H1 (cell line): Measurements from ENCODE around the gene SCAMP4. TPM values are rescaled to one million over a fixed set of nuclear protein-coding genes. Genes with fewer than 3 reads are reported as not detected.

ENCODE experiments used
- CTCF ChIA-PET: fragments of 300-600 bp; sonication (Branson Sonifier 250); formaldehyde crosslinking; loops from one replicate; lab custom pipeline; 2021; ENCODE audit not compliant: partially characterized antibody; lab: Charles Lee
- POLR2A ChIA-PET: fragments of 300-600 bp; sonication (Branson Sonifier 250); formaldehyde crosslinking; loops from one replicate; lab custom pipeline; 2021; ENCODE audit warnings: inconsistent platforms; ENCODE audit not compliant: partially characterized antibody; lab: Charles Lee
- DNase-seq, 2 experiments: peaks; one replicate each; pipeline versions ENCODE4 v3.0.0 to v3.0.0-alpha.2; 2010 to 2022; ENCODE audit warnings: low spot score in 2 of 2, low read depth in 1 of 2, mixed read lengths in 1 of 2
- FAIRE-seq: peaks from 2 replicates; lab custom pipeline; 2011; peaks lifted over from hg19 to GRCh38; lab: Jason Lieb, UNC
- H2AFZ ChIP-seq: 2 replicates; pipeline ENCODE4 v1.8.1; 2012; ENCODE audit warnings: low read length, inconsistent platforms
- H2AK5ac ChIP-seq: 2 replicates; pipeline ENCODE4 v1.6.1; 2013; ENCODE audit warnings: low read depth, low read length
- H2BK120ac ChIP-seq: replicated peaks from 2 replicates; pipeline ENCODE3; 2013; ENCODE audit warnings: low read depth, low read length, inconsistent platforms
- H2BK12ac ChIP-seq: 2 replicates; pipeline ENCODE4 v1.6.1; 2013; ENCODE audit warnings: low read depth, low read length
- H2BK15ac ChIP-seq: 2 replicates; pipeline ENCODE4 v1.6.1; 2013; ENCODE audit warnings: low read length
- H2BK20ac ChIP-seq: 2 replicates; pipeline ENCODE4 v1.6.1; 2013; ENCODE audit warnings: low read length
- H2BK5ac ChIP-seq: 2 replicates; pipeline ENCODE4 v1.6.1; 2013; ENCODE audit warnings: low read depth, low read length
- H3K14ac ChIP-seq: 2 replicates; pipeline ENCODE4 v1.6.1; 2013; ENCODE audit warnings: inconsistent platforms; ENCODE audit not compliant: insufficient read length
- H3K18ac ChIP-seq: 2 replicates; pipeline ENCODE4 v1.6.1; 2013; ENCODE audit warnings: low read length; ENCODE audit errors: extremely low read depth
- H3K23ac ChIP-seq: 2 replicates; pipeline ENCODE4 v1.6.1; 2013; ENCODE audit warnings: inconsistent platforms; ENCODE audit not compliant: insufficient read length
- H3K23me2 ChIP-seq: 2 replicates; pipeline ENCODE4 v1.6.1; 2013; ENCODE audit warnings: low read depth, low read length
- H3K27ac ChIP-seq: 2 replicates; pipeline ENCODE4 v1.6.1; 2011; ENCODE audit warnings: low read depth, low read length, inconsistent platforms
- H3K27me3 ChIP-seq, 4 experiments: replicated peaks in 1 of 4; 1 replicate in 1 of 4; 2 replicates in 3 of 4; pipeline versions ENCODE4 v1.6.1 to v1.8.1; 2011 to 2013; ENCODE audit warnings: low read length in 3 of 4, mild to moderate bottlenecking in 3 of 4, inconsistent platforms in 2 of 4, mixed read lengths in 2 of 4, moderate library complexity in 1 of 4; ENCODE audit not compliant: control insufficient read depth in 3 of 4, insufficient read depth in 3 of 4; ENCODE audit errors: extremely low read depth in 1 of 4
- H3K36me3 ChIP-seq, 4 experiments: 2 replicates each; pipeline versions ENCODE4 v1.6.1 to v1.8.1; 2011 to 2013; ENCODE audit warnings: mild to moderate bottlenecking in 4 of 4, low read length in 3 of 4, moderate library complexity in 2 of 4, control low read depth in 1 of 4, inconsistent platforms in 1 of 4; ENCODE audit not compliant: insufficient read depth in 4 of 4, control insufficient read depth in 2 of 4
- H3K4ac ChIP-seq: replicated peaks from 2 replicates; pipeline ENCODE3; 2013; ENCODE audit warnings: low read length, low read depth, mixed read lengths, inconsistent platforms; ENCODE audit not compliant: insufficient read length
- H3K4me1 ChIP-seq, 4 experiments: replicated peaks in 1 of 4; 1 replicate in 1 of 4; 2 replicates in 3 of 4; pipeline versions ENCODE4 v1.6.1 to v1.8.1; 2011 to 2013; ENCODE audit warnings: low read length in 3 of 4, inconsistent platforms in 2 of 4, mixed read lengths in 1 of 4; ENCODE audit not compliant: insufficient read depth in 4 of 4, control insufficient read depth in 3 of 4
- H3K4me2 ChIP-seq, 2 experiments: 2 replicates each; pipeline versions ENCODE4 v1.6.1 to v1.8.1; 2011 to 2013; ENCODE audit warnings: low read depth in 2 of 2, low read length in 2 of 2, control low read depth in 1 of 2, inconsistent platforms in 1 of 2, mild to moderate bottlenecking in 1 of 2; ENCODE audit not compliant: insufficient read depth in 1 of 2
- H3K4me3 ChIP-seq, 4 experiments: fragments of 200-600, 300-600 bp in 1 of 4; sonication (generic), shearing (Covaris generic), sonication (Bioruptor Twin) in 1 of 4; 2 replicates each; pipeline versions ENCODE4 v1.5.1 to v1.8.1; 2011 to 2016; ENCODE audit warnings: low read length in 4 of 4, low read depth in 3 of 4, control low read depth in 2 of 4, inconsistent platforms in 2 of 4, mild to moderate bottlenecking in 2 of 4, mixed read lengths in 1 of 4, moderate library complexity in 1 of 4; ENCODE audit not compliant: insufficient read depth in 2 of 4; ENCODE audit errors: extremely low read depth in 1 of 4
- H3K56ac ChIP-seq: replicated peaks from 2 replicates; pipeline ENCODE3; 2013; ENCODE audit warnings: low read depth, mild to moderate bottlenecking, mixed read lengths, low read length, inconsistent platforms; ENCODE audit not compliant: insufficient read length
- H3K79me1 ChIP-seq: 2 replicates; pipeline ENCODE4 v1.6.1; 2013; ENCODE audit warnings: low read depth, low read length, control low read depth
- H3K79me2 ChIP-seq, 2 experiments: 2 replicates each; pipeline versions ENCODE4 v1.6.1 to v1.8.1; 2012 to 2013; ENCODE audit warnings: low read length in 2 of 2, mild to moderate bottlenecking in 2 of 2, inconsistent platforms in 1 of 2; ENCODE audit not compliant: insufficient read depth in 2 of 2, control insufficient read depth in 1 of 2
- H3K9ac ChIP-seq, 4 experiments: replicated peaks in 1 of 4; 1 replicate in 1 of 4; 2 replicates in 3 of 4; pipeline versions ENCODE4 v1.6.1 to v1.8.1; 2011 to 2013; ENCODE audit warnings: low read depth in 3 of 4, low read length in 3 of 4, control low read depth in 2 of 4, mild to moderate bottlenecking in 2 of 4, moderate library complexity in 2 of 4, inconsistent platforms in 1 of 4; ENCODE audit errors: extremely low read depth in 1 of 4
- H3K9me3 ChIP-seq, 2 experiments: 2 replicates each; pipeline versions ENCODE4 v1.6.1 to v1.8.1; 2012 to 2013; ENCODE audit warnings: mild to moderate bottlenecking in 2 of 2, moderate library complexity in 2 of 2, control low read depth in 1 of 2, inconsistent platforms in 1 of 2, low read depth in 1 of 2, low read length in 1 of 2, mixed read lengths in 1 of 2; ENCODE audit not compliant: insufficient read depth in 2 of 2
- H4K20me1 ChIP-seq, 2 experiments: replicated peaks in 1 of 2; 2 replicates each; pipeline versions ENCODE3 to v1.8.1; 2011 to 2013; ENCODE audit warnings: inconsistent platforms in 2 of 2, low read length in 2 of 2, mild to moderate bottlenecking in 1 of 2; ENCODE audit not compliant: insufficient read depth in 2 of 2, control insufficient read depth in 1 of 2
- H4K5ac ChIP-seq: 2 replicates; pipeline ENCODE4 v1.6.1; 2013; ENCODE audit warnings: low read length, low read depth, mixed read lengths, inconsistent platforms; ENCODE audit not compliant: insufficient read length
- H4K8ac ChIP-seq: 2 replicates; pipeline ENCODE4 v1.8.0; 2013; ENCODE audit warnings: mild to moderate bottlenecking, moderate library complexity, low read length, inconsistent platforms; ENCODE audit not compliant: insufficient read depth; ENCODE audit errors: extremely low read depth
- H4K91ac ChIP-seq: replicated peaks from 2 replicates; pipeline ENCODE3; 2013; ENCODE audit warnings: low read length, mixed read lengths, inconsistent platforms; ENCODE audit not compliant: insufficient read length
- RAD21 ChIP-seq, 2 experiments: IDR thresholded peaks in 1 of 2; conservative IDR thresholded peaks in 1 of 2; 2 replicates each; pipeline ENCODE4 v1.6.1; 2011; ENCODE audit warnings: low read depth in 2 of 2, low read length in 2 of 2, improper control_type of control experiment in 1 of 2, inconsistent platforms in 1 of 2, mild to moderate bottlenecking in 1 of 2, moderate library complexity in 1 of 2
- TAF1 ChIP-seq: IDR thresholded peaks from 2 replicates; pipeline ENCODE4 v1.6.1; 2011; ENCODE audit warnings: mild to moderate bottlenecking, low read depth, low read length
- TEAD4 ChIP-seq: IDR thresholded peaks from 2 replicates; pipeline ENCODE4 v1.6.1; 2012; ENCODE audit warnings: low read depth, low read length, inconsistent platforms, mixed read lengths
- WGBS, 2 experiments: shearing (Covaris generic) in 1 of 2; methylation state at CpG; one replicate each; pipeline versions ENCODE4 v1.1.6 to v1.1.7; 2013 to 2015; ENCODE audit warnings: low lambda C conversion rate in 2 of 2, mixed read lengths in 2 of 2, inconsistent platforms in 1 of 2, low coverage in 1 of 2, missing lambda C conversion rate in 1 of 2; ENCODE audit not compliant: insufficient replicate concordance in 2 of 2, insufficient coverage in 1 of 2, insufficient read length in 1 of 2; ENCODE audit errors: extremely low coverage in 1 of 2, missing lambda C conversion rate in 1 of 2; 5-methylcytosine and 5-hydroxymethylcytosine counted together
- polyA plus RNA-seq, 7 experiments: library from polyadenylated mRNA; depleted of rRNA in 3 of 7; stranded (reverse) in 5 of 7; unstranded in 2 of 7; fragments of >200 nt in 5 of 7; fragments of 200-250 nt in 2 of 7; gene quantifications; 1 replicate in 5 of 7; 2 replicates in 1 of 7; 4 replicates in 1 of 7; pipeline versions ENCODE4 v1.2.1 to v1.2.3, GENCODE V29; 2011 to 2013; ENCODE audit warnings: missing spikeins in 2 of 7, mixed read lengths in 2 of 7
- total RNA-seq: library from RNA; stranded (reverse); fragmentation: NEBNext Ultra II Directional; extraction: Animal tissue kit (Norgen Biotek cat#: 25700); gene quantifications from 2 replicates; pipeline ENCODE4 v1.2.1, GENCODE V29; 2021

SCAMP4 gene
- total and polyA plus RNA-seq, 2 of the 8 experiments (the other 6 are each of a cell fraction or from before 2014, with no cell fraction given) = 17.1 to 61.4 TPM

- Histone ChIP-seq H4K91ac (no peak overlapping the region), H2BK20ac (no peak overlapping the region), H3K4me3 (peak overlapping the region in 2 of 4 experiments; percentile 77 to 81; a peak in 5 of 8 replicates), H3K4ac (no peak overlapping the region), H2AK5ac (no peak overlapping the region), H4K5ac (no peak overlapping the region), H2BK12ac (no peak overlapping the region), H3K18ac (no peak overlapping the region), H3K79me2 (peaks cover 7 to 29% of the 10 kb centered on the region in 2 experiments; a peak in 3 of 4 replicates), H3K36me3 (no peaks in the 10 kb centered on the region), H3K56ac (no peak overlapping the region), H3K23ac (no peak overlapping the region), H3K27ac (no peak overlapping the region), H2BK5ac (no peak overlapping the region), H2BK15ac (no peak overlapping the region), H3K4me2 (peak overlapping the region; percentile 81 to 85; a peak in 3 of 4 replicates), H3K9me3 (no peaks in the 10 kb centered on the region), H3K14ac (no peak overlapping the region), H3K79me1 (peaks cover 23% of the 10 kb centered on the region), H3K23me2 (peaks cover 6% of the 10 kb centered on the region; the same call in 1 of the 2 replicates), H4K8ac (no peak overlapping the region), H2AFZ (no peak overlapping the region), H3K4me1 (peaks cover 3 to 14% (median 9%) of the 10 kb centered on the region in 4 experiments; a peak in 6 of 7 replicates), H2BK120ac (no peak overlapping the region), H3K27me3 (no peaks in the 10 kb centered on the region; a peak in 2 of 7 replicates), H4K20me1 (peaks cover 13 to 23% of the 10 kb centered on the region in 2 experiments), H3K9ac (no peak overlapping the region)
- TF ChIP-seq RAD21 (IDR thresholded peaks at IDR 0.05 in 1 of 2, conservative IDR thresholded peaks at IDR 0.05 in 1 of 2; ENCODE audit: low read depth in 2 of 2, low read length in 2 of 2) = no peak
- no peak for TF ChIP-seq TEAD4
- TF ChIP-seq TAF1 = no peak
- WGBS, 2 experiments = 81% methylated on average over 8 of the region's 8 CpGs; no CpG with 5 or more reads in 1 of the 2 experiments
- ChIA-PET POLR2A (interaction anchor here (1.3 to 1.4 kb wide), 3 partner anchors 15 to 165 kb away, joined by 4 to 5 read pairs (median 4); partner anchors contain the start of genes ADAT3 and SCAMP4), CTCF (interaction anchor here (1.3 kb wide), 1 partner anchor 62 kb away, joined by 3 read pairs; no protein-coding TSS in a partner anchor)
- FAIRE-seq (no peak), DNase-seq (no peak)
These were observed 21.4 kb upstream of the SCAMP4 start for GRCh38 chr19:1883784-1884183.
